Epithelial cell of proximal tubule (primary cell): ENCODE measurements around the gene ENOX1. TPM values are rescaled to one million over a fixed set of nuclear protein-coding genes. Genes with fewer than 3 reads are reported as not detected.

ENCODE experiments used
- DNase-seq: peaks from one replicate; pipeline ENCODE4 v3.0.0-alpha.2; 2011; ENCODE audit warnings: low read depth
- H3K4me3 ChIP-seq: 2 replicates; pipeline ENCODE4 v1.5.1; 2011; ENCODE audit warnings: low read depth, mild to moderate bottlenecking, low read length
- total RNA-seq: library from RNA; depleted of rRNA; stranded (reverse); fragments of >200 nt; gene quantifications from 2 replicates; pipeline ENCODE4 v1.2.3, GENCODE V29; 2015
- TF ChIP-seq, protein P1 (sequence below): conservative IDR thresholded peaks from 2 replicates; pipeline ENCODE4 v1.5.1; 2012; ENCODE audit warnings: low read depth, mild to moderate bottlenecking, low read length

Gene ENOX1
- total RNA-seq, 1 donor from 2014 or later: 0.17 TPM

DNA sequence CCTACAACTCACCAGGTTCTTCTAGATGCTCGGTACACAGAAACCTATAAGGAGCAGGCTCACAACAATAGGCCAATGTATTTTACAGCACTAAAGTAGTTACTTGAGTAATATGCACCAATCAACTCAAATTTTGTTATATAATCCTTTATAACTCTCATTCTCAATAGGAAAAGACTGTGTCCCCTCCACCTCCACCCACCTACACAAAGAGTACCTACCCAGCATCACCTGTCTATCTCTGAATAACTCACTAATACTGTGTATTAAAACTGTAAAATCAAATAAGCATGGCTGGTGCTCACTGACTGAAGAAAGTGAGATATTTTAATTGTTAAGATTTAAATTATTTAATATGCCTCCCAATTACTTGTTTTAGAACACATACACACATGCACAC, 146.3 kb downstream of the ENOX1 start:
- TF ChIP-seq, protein P1, sequence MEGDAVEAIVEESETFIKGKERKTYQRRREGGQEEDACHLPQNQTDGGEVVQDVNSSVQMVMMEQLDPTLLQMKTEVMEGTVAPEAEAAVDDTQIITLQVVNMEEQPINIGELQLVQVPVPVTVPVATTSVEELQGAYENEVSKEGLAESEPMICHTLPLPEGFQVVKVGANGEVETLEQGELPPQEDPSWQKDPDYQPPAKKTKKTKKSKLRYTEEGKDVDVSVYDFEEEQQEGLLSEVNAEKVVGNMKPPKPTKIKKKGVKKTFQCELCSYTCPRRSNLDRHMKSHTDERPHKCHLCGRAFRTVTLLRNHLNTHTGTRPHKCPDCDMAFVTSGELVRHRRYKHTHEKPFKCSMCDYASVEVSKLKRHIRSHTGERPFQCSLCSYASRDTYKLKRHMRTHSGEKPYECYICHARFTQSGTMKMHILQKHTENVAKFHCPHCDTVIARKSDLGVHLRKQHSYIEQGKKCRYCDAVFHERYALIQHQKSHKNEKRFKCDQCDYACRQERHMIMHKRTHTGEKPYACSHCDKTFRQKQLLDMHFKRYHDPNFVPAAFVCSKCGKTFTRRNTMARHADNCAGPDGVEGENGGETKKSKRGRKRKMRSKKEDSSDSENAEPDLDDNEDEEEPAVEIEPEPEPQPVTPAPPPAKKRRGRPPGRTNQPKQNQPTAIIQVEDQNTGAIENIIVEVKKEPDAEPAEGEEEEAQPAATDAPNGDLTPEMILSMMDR: no peak
- no peak for DNase-seq
- H3K4me3 ChIP-seq: no peak overlapping the region

GRCh38 chr13:43631106-43631505, 155.7 kb downstream of the ENOX1 start:
- TF ChIP-seq, protein P1: no peak
- H3K4me3 ChIP-seq: no peak overlapping the region
- DNase-seq: no peak

DNA sequence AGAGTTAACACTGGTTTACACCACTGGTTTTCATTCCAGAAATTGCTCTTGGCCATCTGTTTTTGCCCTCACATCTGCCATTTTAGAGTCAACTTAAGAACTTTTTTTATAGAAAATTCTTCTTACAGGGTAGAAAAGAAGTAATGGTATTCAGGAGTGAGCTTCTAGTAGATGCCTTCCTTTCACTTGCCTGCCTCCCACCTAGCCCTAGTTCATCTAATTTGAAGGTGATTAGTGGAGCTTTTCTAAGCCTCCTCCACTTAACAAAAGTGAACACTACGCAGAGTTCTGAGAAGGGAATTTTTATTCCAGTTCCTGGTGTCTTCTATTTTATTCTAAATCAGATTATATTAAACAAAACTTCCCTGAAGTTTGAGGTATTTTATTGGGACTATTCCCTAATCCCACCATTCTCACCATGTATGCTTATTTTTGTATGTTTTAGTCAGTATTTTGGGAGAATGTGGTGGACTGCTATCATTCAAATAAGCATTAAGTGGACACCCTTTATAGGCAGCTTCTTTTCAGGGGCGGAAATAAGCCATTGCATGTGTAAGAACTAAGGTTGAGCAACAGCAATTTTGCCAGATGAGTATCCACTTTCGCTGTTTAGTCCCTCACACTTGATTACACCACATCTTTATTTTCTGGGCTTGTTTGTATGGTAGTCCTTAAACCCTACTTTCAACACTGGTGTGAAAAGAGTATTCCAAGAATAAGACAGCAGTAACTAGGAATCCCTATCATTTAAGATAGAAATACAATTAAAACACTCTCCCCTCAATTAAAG, 156.9 kb downstream of the ENOX1 start:
- DNase-seq: no peak
- no peak overlapping the region for H3K4me3 ChIP-seq
- TF ChIP-seq, protein P1: no peak

- TF ChIP-seq, protein P1: no peak
- H3K4me3 ChIP-seq: no peak overlapping the region
- no peak for DNase-seq
Measured at GRCh38 chr13:43626994-43627393, 159.8 kb downstream of the ENOX1 start.

DNA sequence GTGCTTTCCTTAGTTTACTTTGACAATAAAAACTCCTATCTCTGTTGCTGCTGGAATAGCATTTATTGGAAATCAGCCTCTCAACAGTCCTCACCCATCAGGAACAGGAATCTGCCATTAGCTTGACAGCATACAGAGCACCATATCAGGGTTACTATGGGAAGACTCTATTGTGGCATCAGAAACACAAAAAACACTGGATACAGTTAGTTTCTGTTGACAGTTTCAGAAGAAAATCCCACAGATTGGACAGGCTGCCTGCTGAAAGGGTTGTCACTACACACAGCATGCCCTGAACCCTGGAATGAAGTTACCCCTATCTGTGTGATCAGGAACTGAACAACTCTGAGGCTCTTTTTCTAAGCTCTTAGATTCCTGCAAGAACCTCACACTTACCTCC, 172.7 kb downstream of the ENOX1 start:
- no peak for DNase-seq
- TF ChIP-seq, protein P1: no peak
- H3K4me3 ChIP-seq: no peak overlapping the region

- no peak for DNase-seq
- TF ChIP-seq, protein P1: no peak
- H3K4me3 ChIP-seq: no peak overlapping the region
Measured at GRCh38 chr13:43611281-43612273, 175.2 kb downstream of the ENOX1 start.
